Activated CD4-positive, alpha-beta T cell treated with anti-CD3 and anti-CD28 coated beads, Interleukin-2, amount 10 ng/mL, durations not matched to agents 7 days and 5 days (primary cell): ENCODE measurements around the gene HERC3. TPM values are rescaled to one million over a fixed set of nuclear protein-coding genes. Genes with fewer than 3 reads are reported as not detected.
A peak's percentile ranks its signal among the peaks of the same experiment; 100 is the strongest.

ENCODE experiments used
- CTCF ChIA-PET: fragments of 350-600 bp; sonication (Branson Sonifier 250); formaldehyde crosslinking; loops from one replicate; lab custom pipeline; 2021; ENCODE audit warnings: antibody characterized with exemption; lab: Charles Lee
- POLR2A ChIA-PET: fragments of 350-600 bp; sonication (Branson Sonifier 250); formaldehyde crosslinking; loops from one replicate; lab custom pipeline; 2021; ENCODE audit warnings: antibody characterized with exemption; lab: Charles Lee
- DNase-seq: peaks from one replicate; pipeline ENCODE4 v3.0.0-alpha.2; 2020
- H3K27ac Mint-ChIP-seq: one replicate; pipeline ENCODE4 v1.8.0; 2021; ENCODE audit warnings: mild to moderate bottlenecking, moderate library complexity, mixed read lengths
- H3K27me3 Mint-ChIP-seq: one replicate; pipeline ENCODE4 v1.8.0; 2021; ENCODE audit warnings: mixed read lengths
- H3K36me3 Mint-ChIP-seq: one replicate; pipeline ENCODE4 v1.8.0; 2021; ENCODE audit warnings: low read depth, mixed read lengths
- H3K4me1 Mint-ChIP-seq: one replicate; pipeline ENCODE4 v1.8.0; 2021; ENCODE audit warnings: mixed read lengths
- H3K4me3 Mint-ChIP-seq: one replicate; pipeline ENCODE4 v1.8.0; 2021; ENCODE audit warnings: mild to moderate bottlenecking, moderate library complexity, mixed read lengths
- H3K9me3 Mint-ChIP-seq: one replicate; pipeline ENCODE4 v1.8.0; 2021; ENCODE audit warnings: mixed read lengths
- total RNA-seq, 2 experiments: library from RNA; stranded (reverse); gene quantifications; one replicate each; pipeline ENCODE4 v1.2.3, GENCODE V29; 2021

The HERC3 gene
- total RNA-seq, 2 experiments from 2014 or later, result 28.1 to 33.3 TPM

- peak; percentile 61 for DNase-seq
- peaks cover 57% of the 10 kb centered on the region for H3K4me1 Mint-ChIP-seq
Measured at GRCh38 chr4:88613417-88613875, 21.2 kb downstream of the HERC3 start.

GRCh38 chr4:88614058-88614457, 21.8 kb downstream of the HERC3 start:
- POLR2A ChIA-PET, result no interaction called here
- Mint-ChIP-seq H3K27me3 (no peaks in the 10 kb centered on the region), H3K4me1 (peaks cover 52% of the 10 kb centered on the region), H3K9me3 (no peaks in the 10 kb centered on the region), H3K36me3 (peaks cover 52% of the 10 kb centered on the region), H3K4me3 (peak overlapping the region; percentile 62), H3K27ac (peak overlapping the region; percentile 92)
- CTCF ChIA-PET, result interaction anchor here (1.9 to 4.1 kb wide), 3 partner anchors 9 to 21 kb away, joined by 6 to 26 read pairs (median 6); partner anchors contain the start of gene HERC3
- no peak for DNase-seq

More at GRCh38 chr4:88613417-88613875, 21.2 kb downstream of the HERC3 start:
- H3K27me3 Mint-ChIP-seq, result no peaks in the 10 kb centered on the region
- ChIA-PET CTCF (interaction anchor here (0.6 to 4.1 kb wide), 8 partner anchors 10 to 235 kb away, joined by 3 to 26 read pairs (median 5); partner anchors contain the start of genes HERC3 and HERC6), POLR2A (no interaction called here)
- peak overlapping the region; percentile 62 for H3K4me3 Mint-ChIP-seq
- peaks cover 2% of the 10 kb centered on the region for H3K9me3 Mint-ChIP-seq
- H3K27ac Mint-ChIP-seq, result peak overlapping the region; percentile 92
- peaks cover 54% of the 10 kb centered on the region for H3K36me3 Mint-ChIP-seq

- ChIA-PET CTCF (no interaction called here), POLR2A (no interaction called here)
- H3K27me3 Mint-ChIP-seq, result no peaks in the 10 kb centered on the region
- H3K4me3 Mint-ChIP-seq, result no peak overlapping the region
- H3K36me3 Mint-ChIP-seq, result peaks cover 41% of the 10 kb centered on the region
- no peak for DNase-seq
- H3K9me3 Mint-ChIP-seq, result no peaks in the 10 kb centered on the region
- peaks cover 30% of the 10 kb centered on the region for H3K4me1 Mint-ChIP-seq
- no peak overlapping the region for H3K27ac Mint-ChIP-seq
Measured at GRCh38 chr4:88616275-88617150, 24.2 kb downstream of the HERC3 start.

GRCh38 chr4:88618782-88619485, 26.7 kb downstream of the HERC3 start:
- Mint-ChIP-seq H3K4me3 (no peak overlapping the region), H3K9me3 (peaks cover 4% of the 10 kb centered on the region), H3K4me1 (peaks cover 7% of the 10 kb centered on the region), H3K27ac (no peak overlapping the region), H3K36me3 (peaks cover 39% of the 10 kb centered on the region), H3K27me3 (no peaks in the 10 kb centered on the region)
- CTCF ChIA-PET, result no interaction called here
- POLR2A ChIA-PET, result no interaction called here
- DNase-seq, result no peak

GRCh38 chr4:88619971-88620370, 27.7 kb downstream of the HERC3 start:
- H3K36me3 Mint-ChIP-seq, result peaks cover 43% of the 10 kb centered on the region
- H3K4me3 Mint-ChIP-seq, result no peak overlapping the region
- peaks cover 7% of the 10 kb centered on the region for H3K9me3 Mint-ChIP-seq
- H3K4me1 Mint-ChIP-seq, result no peaks in the 10 kb centered on the region
- CTCF ChIA-PET, result no interaction called here
- H3K27me3 Mint-ChIP-seq, result no peaks in the 10 kb centered on the region
- POLR2A ChIA-PET, result no interaction called here
- DNase-seq, result no peak
- no peak overlapping the region for H3K27ac Mint-ChIP-seq

- peaks cover 7% of the 10 kb centered on the region for H3K9me3 Mint-ChIP-seq
- ChIA-PET POLR2A (no interaction called here), CTCF (no interaction called here)
- H3K27me3 Mint-ChIP-seq, result no peaks in the 10 kb centered on the region
- H3K4me3 Mint-ChIP-seq, result no peak overlapping the region
- H3K36me3 Mint-ChIP-seq, result peaks cover 39% of the 10 kb centered on the region
- no peak for DNase-seq
- H3K4me1 Mint-ChIP-seq, result no peaks in the 10 kb centered on the region
- no peak overlapping the region for H3K27ac Mint-ChIP-seq
Measured at GRCh38 chr4:88621763-88622327, 29.6 kb downstream of the HERC3 start.

GRCh38 chr4:88623097-88623496, 30.8 kb downstream of the HERC3 start:
- Mint-ChIP-seq H3K27ac (no peak overlapping the region), H3K9me3 (peaks cover 7% of the 10 kb centered on the region), H3K36me3 (peaks cover 41% of the 10 kb centered on the region), H3K27me3 (no peaks in the 10 kb centered on the region), H3K4me1 (no peaks in the 10 kb centered on the region), H3K4me3 (no peak overlapping the region)
- ChIA-PET POLR2A (no interaction called here), CTCF (interaction anchor here (1.6 kb wide), 1 partner anchor 10 kb away, joined by 6 read pairs; no protein-coding TSS in a partner anchor)
- no peak for DNase-seq

- Mint-ChIP-seq H3K27me3 (no peaks in the 10 kb centered on the region), H3K27ac (no peak overlapping the region), H3K9me3 (peaks cover 15% of the 10 kb centered on the region), H3K4me1 (no peaks in the 10 kb centered on the region), H3K4me3 (no peak overlapping the region), H3K36me3 (peaks cover 29% of the 10 kb centered on the region)
- ChIA-PET POLR2A (no interaction called here), CTCF (no interaction called here)
- no peak for DNase-seq
Measured at GRCh38 chr4:88628746-88629145, 36.5 kb downstream of the HERC3 start.

GRCh38 chr4:88629826-88630225, 37.5 kb downstream of the HERC3 start:
- ChIA-PET POLR2A (no interaction called here), CTCF (no interaction called here)
- no peak overlapping the region for H3K27ac Mint-ChIP-seq
- no peak overlapping the region for H3K4me3 Mint-ChIP-seq
- H3K4me1 Mint-ChIP-seq, result no peaks in the 10 kb centered on the region
- H3K27me3 Mint-ChIP-seq, result no peaks in the 10 kb centered on the region
- H3K9me3 Mint-ChIP-seq, result peaks cover 15% of the 10 kb centered on the region
- DNase-seq, result no peak
- peaks cover 22% of the 10 kb centered on the region for H3K36me3 Mint-ChIP-seq

- Mint-ChIP-seq H3K4me1 (no peaks in the 10 kb centered on the region), H3K36me3 (peaks cover 19% of the 10 kb centered on the region), H3K27me3 (no peaks in the 10 kb centered on the region), H3K9me3 (peaks cover 15% of the 10 kb centered on the region), H3K4me3 (no peak overlapping the region), H3K27ac (no peak overlapping the region)
- ChIA-PET POLR2A (no interaction called here), CTCF (no interaction called here)
- no peak for DNase-seq
Measured at GRCh38 chr4:88630756-88631155, 38.5 kb downstream of the HERC3 start.

GRCh38 chr4:88643932-88644331, 51.7 kb downstream of the HERC3 start:
- Mint-ChIP-seq H3K36me3 (peaks cover 3% of the 10 kb centered on the region), H3K27me3 (no peaks in the 10 kb centered on the region), H3K4me3 (no peak overlapping the region), H3K4me1 (peaks cover 4% of the 10 kb centered on the region), H3K27ac (no peak overlapping the region), H3K9me3 (peaks cover 6% of the 10 kb centered on the region)
- no peak for DNase-seq
- CTCF ChIA-PET, result no interaction called here
- POLR2A ChIA-PET, result no interaction called here

- Mint-ChIP-seq H3K4me1 (peaks cover 4% of the 10 kb centered on the region), H3K27ac (no peak overlapping the region), H3K27me3 (no peaks in the 10 kb centered on the region), H3K9me3 (peaks cover 6% of the 10 kb centered on the region), H3K36me3 (peaks cover 3% of the 10 kb centered on the region), H3K4me3 (no peak overlapping the region)
- ChIA-PET POLR2A (no interaction called here), CTCF (interaction anchor here (1.5 kb wide), 1 partner anchor 9 kb away, joined by 4 read pairs; no protein-coding TSS in a partner anchor)
- DNase-seq, result no peak
Measured at GRCh38 chr4:88645994-88646393, 53.7 kb downstream of the HERC3 start.
